AG04449 (cell line): ENCODE results near the gene PDZD4.

Experiments used
- CTCF ChIA-PET: fragments of 350-600 bp; formaldehyde crosslinking; extraction: SDS; loops from one replicate; lab custom pipeline; 2021; ENCODE audit warnings: antibody characterized with exemption; lab: Yijun Ruan, JAX
- POLR2A ChIA-PET: fragments of 400-600, 350-600 bp; formaldehyde crosslinking; extraction: SDS; loops from one replicate; lab custom pipeline; 2020; ENCODE audit warnings: antibody characterized with exemption, inconsistent platforms; lab: Yijun Ruan, JAX
- DNase-seq: peaks from one replicate; pipeline ENCODE4 v3.0.0-alpha.2; 2010; ENCODE audit warnings: low read depth, low spot score
- H3K4me3 ChIP-seq: 2 replicates; pipeline ENCODE4 v1.5.1; 2011; ENCODE audit warnings: low read depth, mild to moderate bottlenecking, control low read depth, low read length
- CTCF ChIP-seq: IDR thresholded peaks from one replicate; pipeline ENCODE4 v1.5.1; 2011; ENCODE audit warnings: mild to moderate bottlenecking, moderate library complexity, low read length, control low read depth, inconsistent platforms; ENCODE audit not compliant: insufficient read depth; ENCODE audit errors: missing control alignments

Gene PDZD4

DNA sequence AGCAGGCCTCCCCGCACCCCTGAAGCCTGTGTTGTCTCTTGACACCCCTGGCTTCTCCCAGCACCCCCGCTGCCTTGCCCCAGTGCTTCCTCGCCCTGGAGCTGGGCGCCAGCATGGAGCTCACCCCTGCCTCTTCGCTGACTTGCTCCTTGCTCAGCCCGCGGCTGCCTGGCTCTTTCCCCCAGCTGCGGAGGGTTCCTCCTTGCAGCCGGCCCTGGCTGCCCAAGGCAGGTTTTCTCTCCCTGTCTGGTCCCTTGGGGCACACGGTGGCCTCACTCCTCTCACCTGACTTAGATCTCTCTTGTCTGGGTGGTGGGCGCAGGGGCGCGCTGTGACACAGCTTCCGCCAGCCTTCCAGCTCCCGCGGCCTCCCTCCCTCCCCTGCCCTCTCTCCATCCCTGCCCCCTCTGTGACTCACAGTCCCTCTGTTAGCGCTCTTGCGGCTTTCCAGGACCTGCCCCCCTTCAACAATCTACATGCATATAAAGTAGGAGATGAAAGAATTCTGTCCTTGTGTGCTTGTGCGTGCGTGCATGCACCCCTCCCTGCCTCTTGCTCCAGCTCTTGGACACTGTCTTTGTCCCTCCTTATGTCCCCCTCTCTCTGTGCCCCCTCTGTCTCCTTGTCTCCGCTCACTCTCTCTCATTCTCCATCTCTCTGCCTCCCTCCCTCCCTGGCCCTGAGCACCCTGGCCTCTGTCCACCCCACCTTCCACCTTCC, 64.1 kb downstream of the PDZD4 start:
- CTCF ChIA-PET = interaction anchor here (0.8 to 10.0 kb wide), 4 partner anchors 34 to 182 kb away, joined by 3 to 230 read pairs (median 3); partner anchors contain the start of gene RENBP
- DNase-seq = peak; percentile 3
- POLR2A ChIA-PET = interaction anchor here (1.3 to 2.0 kb wide), 4 partner anchors 14 to 181 kb away, joined by 3 to 9 read pairs (median 8); partner anchors contain the start of genes IDH3G, SRPK3 and SSR4
- TF ChIP-seq CTCF = no peak
- peak overlapping the region; percentile 46 for H3K4me3 ChIP-seq

GRCh38 chrX:153765138-153766079, 64.9 kb downstream of the PDZD4 start:
- H3K4me3 ChIP-seq = peak overlapping the region; percentile 62
- TF ChIP-seq CTCF = no peak
- POLR2A ChIA-PET = interaction anchor here (1.3 to 2.0 kb wide), 4 partner anchors 15 to 182 kb away, joined by 3 to 9 read pairs (median 8); partner anchors contain the start of genes IDH3G, SRPK3 and SSR4
- CTCF ChIA-PET = interaction anchor here (0.8 to 10.0 kb wide), 7 partner anchors 10 to 183 kb away, joined by 3 to 230 read pairs (median 4); partner anchors contain the start of gene RENBP
- no peak for DNase-seq

DNA sequence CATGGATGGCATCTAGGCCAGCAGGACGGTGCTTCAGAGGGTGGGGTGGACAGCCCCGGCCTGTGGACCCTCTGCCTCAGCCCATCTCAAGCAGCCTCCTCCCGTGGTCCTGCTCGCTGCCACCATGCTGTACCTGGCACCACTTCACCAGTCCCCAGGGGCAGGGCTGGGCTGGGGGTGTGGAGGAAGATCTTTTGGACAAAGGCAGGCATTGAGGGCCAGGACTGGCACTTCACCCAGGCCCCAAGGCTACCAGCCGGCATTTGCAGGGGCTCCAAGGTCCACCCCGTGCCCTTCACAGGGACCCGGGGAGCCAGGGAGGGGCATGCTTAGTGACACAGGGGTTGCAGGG, 65.6 kb downstream of the PDZD4 start:
- POLR2A ChIA-PET = no interaction called here
- H3K4me3 ChIP-seq = peak overlapping the region; percentile 62
- CTCF ChIA-PET = interaction anchor here (0.7 to 10.0 kb wide), 8 partner anchors 9 to 184 kb away, joined by 3 to 230 read pairs (median 4); partner anchors contain the start of genes ARHGAP4 and RENBP
- TF ChIP-seq CTCF = no peak
- no peak for DNase-seq

DNA sequence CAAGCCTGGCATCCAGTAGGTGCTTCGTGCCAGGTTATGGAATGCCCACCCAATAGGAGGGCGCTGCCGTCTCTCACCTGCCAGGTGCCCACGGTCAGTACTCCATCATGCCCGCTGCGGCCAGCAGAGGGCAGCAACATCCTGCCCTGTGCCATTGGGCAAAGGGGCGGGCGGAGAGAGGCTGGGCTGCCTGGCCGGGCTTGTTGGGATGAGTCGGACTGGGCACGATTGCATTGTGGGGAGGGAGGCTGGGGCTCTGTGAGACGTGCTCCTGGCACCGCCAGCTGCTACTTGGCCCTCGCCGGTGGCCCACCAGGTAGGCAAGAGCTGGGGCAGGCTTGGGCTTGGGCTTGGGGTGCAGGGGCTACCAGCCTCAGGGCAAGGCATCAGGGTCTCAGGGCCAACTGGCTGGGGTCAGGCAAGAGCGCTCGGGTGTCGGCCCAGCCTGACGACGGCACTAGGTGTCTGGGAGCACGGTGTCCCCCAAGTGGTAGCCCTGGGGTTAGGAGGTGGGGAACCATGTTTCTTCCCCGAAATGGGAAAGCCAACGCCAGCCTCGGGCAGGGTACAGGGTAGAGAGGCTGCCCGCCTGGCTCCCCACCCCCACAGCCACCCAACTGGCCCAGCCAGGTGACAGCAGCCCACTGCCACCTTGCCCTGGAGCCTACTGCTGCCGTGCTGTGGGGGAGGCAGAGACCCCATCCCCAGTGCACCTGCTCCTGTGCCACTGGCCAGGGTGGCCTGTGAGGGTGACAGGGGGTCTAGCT, 66.2 kb downstream of the PDZD4 start, which contains the start of gene PLXNB3:
Gene PLXNB3 (plus strand): TSS at position 261 of the 767 bp plus-strand sequence. CDS start 1,287 bp downstream, outside the sequence.
- POLR2A ChIA-PET = no interaction called here
- H3K4me3 ChIP-seq = peak within 1 kb of the TSS; percentile 62
- DNase-seq = peak; percentile 9
- CTCF ChIA-PET = interaction anchor here (0.7 to 10.0 kb wide), 12 partner anchors 9 to 205 kb away, joined by 3 to 230 read pairs (median 4); partner anchors contain the start of genes ARHGAP4 and RENBP
- TF ChIP-seq CTCF = peak; percentile 89

DNA sequence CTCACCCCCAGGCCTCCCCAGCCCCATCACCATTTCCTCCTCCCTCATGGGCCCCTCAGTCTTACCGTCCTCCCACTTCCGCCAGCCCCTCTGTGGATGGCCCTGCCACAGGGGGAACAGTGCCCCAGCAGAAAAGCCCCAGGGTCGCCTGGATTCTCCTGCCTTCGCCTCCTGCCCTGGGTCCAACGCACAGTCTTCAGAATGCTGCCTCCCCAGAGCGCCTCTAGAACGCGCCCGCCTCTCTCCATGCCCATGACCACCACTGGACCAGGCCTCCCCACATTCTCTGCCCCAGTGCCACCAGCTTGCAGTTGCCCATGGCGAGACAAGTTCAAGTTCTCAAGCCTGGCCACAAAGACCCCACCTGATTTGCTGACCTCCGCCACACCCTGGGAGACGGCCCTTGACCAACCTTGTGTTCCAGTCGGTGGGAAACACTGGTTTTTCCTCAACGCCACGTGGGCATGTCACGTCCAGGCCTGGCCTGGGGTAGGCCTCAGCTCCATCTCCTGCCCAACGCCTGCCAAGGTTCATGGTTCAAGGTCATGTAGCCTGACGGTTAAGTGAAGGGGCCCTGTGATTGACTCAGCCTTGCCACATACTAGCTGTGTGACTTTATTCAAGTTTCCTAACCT, 66.9 kb downstream of the PDZD4 start:
- no peak for TF ChIP-seq CTCF
- CTCF ChIA-PET = interaction anchor here (1.0 to 10.0 kb wide), 12 partner anchors 8 to 205 kb away, joined by 3 to 230 read pairs (median 4); partner anchors contain the start of genes ARHGAP4 and RENBP
- POLR2A ChIA-PET = no interaction called here
- no peak for DNase-seq
- no peak overlapping the region for H3K4me3 ChIP-seq
